Suprapubic skin (tissue), 4 donors: Measurements from ENCODE around the gene BAHCC1. TPM values are rescaled to one million over a fixed set of nuclear protein-coding genes. Genes with fewer than 3 reads are reported as not detected.

ENCODE experiments used
- DNase-seq, 2 donors: peaks; one replicate each; pipeline ENCODE4 v3.0.0-alpha.2; 2019; ENCODE audit warnings: low spot score in 2 of 2
- H3K27ac ChIP-seq: fragments of 200-600 bp; sonication (generic); one replicate; pipeline ENCODE4 v1.5.1; 2019
- H3K27me3 ChIP-seq: fragments of 200-600 bp; sonication (generic); one replicate; pipeline ENCODE4 v1.5.1; 2019
- H3K36me3 ChIP-seq: fragments of 200-600 bp; sonication (generic); one replicate; pipeline ENCODE4 v1.5.1; 2019
- H3K4me1 ChIP-seq: fragments of 200-600 bp; sonication (generic); one replicate; pipeline ENCODE4 v1.5.1; 2019
- H3K4me3 ChIP-seq: fragments of 200-600 bp; sonication (generic); one replicate; pipeline ENCODE4 v1.5.1; 2019; ENCODE audit warnings: mild to moderate bottlenecking
- H3K9me3 ChIP-seq: fragments of 200-600 bp; sonication (generic); one replicate; pipeline ENCODE4 v1.5.1; 2019
- CTCF ChIP-seq, 2 donors: fragments of 200-600 bp in 1 of 2; fragments of 450-650 bp in 1 of 2; sonication (generic) in 1 of 2; IDR thresholded peaks; one replicate each; pipeline ENCODE4 v1.5.1; 2016 to 2019; ENCODE audit warnings: antibody characterized with exemption in 2 of 2, mild to moderate bottlenecking in 1 of 2, moderate library complexity in 1 of 2
- EP300 ChIP-seq: sonication (generic); formaldehyde crosslinking; IDR thresholded peaks from one replicate; pipeline ENCODE4 v1.6.1; 2017; ENCODE audit warnings: antibody characterized with exemption
- POLR2A ChIP-seq, 2 donors: fragments of 450-650 bp; IDR thresholded peaks; one replicate each; pipeline ENCODE4 v1.6.1; 2017; ENCODE audit warnings: antibody characterized with exemption in 2 of 2, mild to moderate bottlenecking in 2 of 2, moderate library complexity in 2 of 2
- POLR2AphosphoS5 ChIP-seq, 3 donors: sonication (generic); formaldehyde crosslinking; IDR thresholded peaks; one replicate each; pipeline ENCODE4 v1.6.1; 2017; ENCODE audit warnings: antibody characterized with exemption in 3 of 3
- WGBS: methylation state at CpG from one replicate; pipeline ENCODE4 v1.1.5; 2018; 5-methylcytosine and 5-hydroxymethylcytosine counted together
- total RNA-seq, 4 donors: library from RNA; depleted of rRNA; stranded (reverse); fragments of >200 nt; gene quantifications; one replicate each; pipeline ENCODE4 v1.1.0, GENCODE V29; 2016

BAHCC1 gene
- total RNA-seq, 4 donors from 2014 or later: 4.5 to 19.3 (median 12.2) TPM

DNA sequence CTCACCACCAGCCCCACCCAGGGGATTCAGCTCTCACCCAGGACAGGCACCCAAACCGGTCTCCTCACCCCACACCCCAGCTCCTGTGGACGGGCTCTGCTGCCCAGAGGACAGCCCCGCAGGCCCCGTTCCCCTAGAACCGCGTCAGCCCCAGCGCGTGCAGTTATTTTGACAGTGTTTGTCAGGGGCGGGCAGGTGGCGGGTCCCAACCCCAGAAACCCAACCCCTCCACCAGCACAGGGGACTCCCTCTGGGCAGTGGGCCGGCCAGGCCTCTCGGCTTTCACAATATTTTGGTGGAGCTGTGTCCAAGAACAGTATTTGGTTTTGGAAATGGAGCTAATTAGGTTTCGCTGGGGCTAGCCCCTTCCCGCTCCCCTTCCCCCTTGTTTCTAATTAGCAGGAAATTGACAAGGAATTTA lies 44.8 kb downstream of the BAHCC1 start:
- H3K27ac ChIP-seq: no peak overlapping the region
- peaks cover 21% of the 10 kb centered on the region for H3K36me3 ChIP-seq
- no peak for TF ChIP-seq EP300
- no peak for TF ChIP-seq POLR2A (IDR thresholded peaks at IDR 0.05)
- no peak for TF ChIP-seq POLR2AphosphoS5 (IDR thresholded peaks at IDR 0.05)
- TF ChIP-seq CTCF (IDR thresholded peaks at IDR 0.05): no peak
- WGBS: 82% methylated on average over 11 of the region's 14 CpGs
- no peak for DNase-seq
- no peak overlapping the region for H3K4me3 ChIP-seq
- H3K4me1 ChIP-seq: peaks cover 27% of the 10 kb centered on the region
- no peaks in the 10 kb centered on the region for H3K27me3 ChIP-seq
- no peaks in the 10 kb centered on the region for H3K9me3 ChIP-seq

GRCh38 chr17:81440511-81441244 lies 45.4 kb downstream of the BAHCC1 start:
- Histone ChIP-seq H3K27ac (no peak overlapping the region), H3K9me3 (no peaks in the 10 kb centered on the region), H3K4me1 (peaks cover 22% of the 10 kb centered on the region), H3K27me3 (no peaks in the 10 kb centered on the region), H3K36me3 (peaks cover 25% of the 10 kb centered on the region), H3K4me3 (no peak overlapping the region)
- 78% methylated on average over 24 of the region's 24 CpGs for WGBS
- no peak for TF ChIP-seq EP300
- peak in 1 of 2 donors; percentile 20 for TF ChIP-seq CTCF (IDR thresholded peaks at IDR 0.05)
- no peak for DNase-seq

- whole genome bisulfite sequencing: 93% methylated on average over 6 of the region's 17 CpGs
- Histone ChIP-seq H3K4me1 (peaks cover under 1% of the 10 kb centered on the region), H3K36me3 (peaks cover 35% of the 10 kb centered on the region), H3K27ac (no peak overlapping the region), H3K9me3 (no peaks in the 10 kb centered on the region), H3K27me3 (no peaks in the 10 kb centered on the region), H3K4me3 (no peak overlapping the region)
- DNase-seq: no peak
- TF ChIP-seq POLR2AphosphoS5 (IDR thresholded peaks at IDR 0.05) (no peak), EP300 (no peak), POLR2A (IDR thresholded peaks at IDR 0.05) (no peak), CTCF (IDR thresholded peaks at IDR 0.05) (no peak)
Measured at GRCh38 chr17:81442791-81443190, 47.5 kb downstream of the BAHCC1 start.

GRCh38 chr17:81443269-81443668 lies 48.0 kb downstream of the BAHCC1 start:
- Histone ChIP-seq H3K27me3 (no peaks in the 10 kb centered on the region), H3K4me1 (no peaks in the 10 kb centered on the region), H3K27ac (no peak overlapping the region), H3K4me3 (no peak overlapping the region), H3K9me3 (no peaks in the 10 kb centered on the region), H3K36me3 (peaks cover 40% of the 10 kb centered on the region)
- no peak for DNase-seq
- 97% methylated on average over 13 of the region's 20 CpGs for WGBS
- no peak for TF ChIP-seq EP300

DNA sequence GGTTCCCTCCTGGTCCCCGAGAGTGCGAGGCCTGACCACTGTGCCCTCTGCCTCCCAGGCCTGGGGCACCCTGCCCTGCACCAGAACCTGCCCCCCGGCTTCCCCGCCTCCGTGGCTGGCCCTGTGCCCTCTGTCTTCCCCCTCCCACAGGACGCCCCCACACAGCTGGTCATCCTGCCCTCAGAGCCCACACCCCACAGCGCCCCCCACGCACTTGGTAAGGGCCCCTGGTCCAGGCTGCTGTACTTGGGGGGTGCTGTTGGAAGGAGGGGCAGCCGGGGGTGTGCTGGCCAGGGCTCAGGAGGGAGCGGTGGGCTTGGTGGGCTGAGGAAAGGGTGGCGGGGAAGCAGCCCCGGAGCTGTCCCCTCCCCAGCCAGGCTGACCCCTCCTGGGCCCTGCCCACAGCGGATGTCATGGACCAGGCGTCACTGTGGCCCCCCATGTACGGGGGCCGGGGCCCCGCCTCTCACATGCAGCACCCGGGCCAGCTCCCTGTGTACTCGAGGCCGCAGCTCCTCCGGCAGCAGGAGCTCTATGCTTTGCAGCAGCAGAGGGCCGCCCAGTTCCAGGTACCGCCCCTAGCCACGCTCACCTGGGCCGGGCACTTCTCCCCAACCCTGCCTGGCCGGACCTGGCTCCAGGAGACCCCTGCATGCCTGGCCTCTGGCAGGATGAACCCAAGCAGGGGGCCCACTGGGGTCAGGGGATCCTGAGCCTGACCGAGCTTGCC lies 49.5 kb downstream of the BAHCC1 start:
- Histone ChIP-seq H3K4me3 (no peak overlapping the region), H3K4me1 (no peaks in the 10 kb centered on the region), H3K27me3 (no peaks in the 10 kb centered on the region), H3K27ac (no peak overlapping the region), H3K36me3 (peaks cover 42% of the 10 kb centered on the region), H3K9me3 (no peaks in the 10 kb centered on the region)
- no peak for TF ChIP-seq EP300
- TF ChIP-seq POLR2AphosphoS5 (IDR thresholded peaks at IDR 0.05): no peak
- 93% methylated on average over 5 of the region's 27 CpGs for WGBS
- DNase-seq: no peak

- H3K4me3 ChIP-seq: no peak overlapping the region
- H3K4me1 ChIP-seq: no peaks in the 10 kb centered on the region
- TF ChIP-seq POLR2AphosphoS5 (IDR thresholded peaks at IDR 0.05): no peak
- no peak for TF ChIP-seq CTCF (IDR thresholded peaks at IDR 0.05)
- no peak for TF ChIP-seq EP300
- no peak for TF ChIP-seq POLR2A (IDR thresholded peaks at IDR 0.05)
- H3K9me3 ChIP-seq: no peaks in the 10 kb centered on the region
- 80% methylated on average over 28 of the region's 30 CpGs for WGBS
- DNase-seq: no peak
- H3K27ac ChIP-seq: no peak overlapping the region
- H3K27me3 ChIP-seq: no peaks in the 10 kb centered on the region
- peaks cover 42% of the 10 kb centered on the region for H3K36me3 ChIP-seq
Measured at GRCh38 chr17:81445642-81446503, 50.6 kb downstream of the BAHCC1 start.
